ENCODE data around the gene C13orf42. TPM values are rescaled to one million over a fixed set of nuclear protein-coding genes. Genes with fewer than 3 reads are reported as not detected.
"Not testable (repeated sequence)": the region's sequence is repeated elsewhere in the genome, so short reads cannot be mapped to it uniquely, and the experiment has no call there.

C13orf42 gene
- total RNA-seq, 1 donor from 2014 or later = not detected

DNA sequence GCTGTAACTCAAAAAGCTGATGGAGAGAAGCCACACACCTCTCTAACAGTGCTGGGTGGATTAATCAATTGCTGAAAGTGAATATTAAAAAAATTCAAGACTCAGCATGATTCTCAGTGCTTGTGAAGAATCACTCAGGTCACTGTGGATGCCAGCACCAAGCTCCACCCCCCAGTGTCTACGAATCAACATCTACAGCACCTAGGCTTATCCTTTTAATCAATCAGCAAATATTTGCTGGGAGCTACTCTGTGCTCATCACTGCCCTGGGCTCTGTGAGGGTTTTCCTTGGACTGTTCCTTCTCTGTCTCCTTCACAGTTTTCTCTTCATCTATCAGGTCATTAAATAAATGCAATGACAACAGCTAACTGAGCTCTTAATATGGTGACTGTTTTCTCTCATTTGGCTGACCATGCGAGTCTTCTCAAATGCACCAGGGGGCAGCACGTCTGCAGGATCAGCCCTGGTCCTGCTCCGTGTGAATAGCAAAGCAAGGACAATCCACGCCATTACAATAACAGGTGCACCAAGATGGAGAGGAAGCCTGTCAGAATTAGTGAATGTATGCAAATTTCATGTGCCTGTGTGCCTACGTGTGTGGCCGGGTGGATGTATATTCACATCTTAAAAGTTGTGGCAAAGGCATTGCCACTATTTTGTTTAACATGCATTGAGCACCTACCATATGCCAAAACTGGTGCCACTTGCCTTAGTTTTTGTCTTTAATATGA, 14.6 kb upstream of the C13orf42 start:
- ATAC-seq (peak; percentile 67), DNase-seq (ENCODE audit: low spot score) (no peak)
- intact Hi-C loops (cut with DNase I) = no loop called here

DNA sequence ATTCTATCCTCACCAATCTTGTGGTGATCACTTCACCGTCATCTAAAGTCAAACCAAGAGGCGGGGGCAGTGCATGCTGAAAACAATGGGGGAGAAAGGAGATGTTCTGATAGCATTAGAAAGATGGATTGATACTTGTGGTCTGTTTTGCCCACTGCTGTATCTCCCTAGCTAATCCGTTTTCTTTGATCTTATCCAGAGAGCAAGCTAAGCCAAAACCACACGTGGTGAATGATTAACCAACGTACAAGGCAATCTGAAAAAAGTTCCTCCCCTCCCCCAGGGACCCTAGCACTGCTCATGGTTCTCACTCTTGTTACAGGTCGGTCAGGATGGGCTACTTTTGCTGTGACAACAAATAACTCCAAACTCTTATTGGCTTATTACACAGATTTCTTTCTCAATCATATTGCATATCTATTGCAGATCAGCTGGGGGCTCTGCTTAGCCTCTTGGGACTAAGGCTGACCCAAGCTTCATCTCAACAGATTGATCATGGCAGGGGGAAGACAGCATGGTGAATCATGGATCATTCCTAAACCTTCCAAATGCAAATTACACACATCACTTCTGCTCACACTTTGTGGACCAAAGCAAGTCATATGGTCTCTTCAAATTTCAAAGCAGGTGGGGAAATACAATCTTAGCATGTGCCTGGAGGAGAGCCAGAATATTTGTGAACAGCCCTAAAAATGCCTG, 11.9 kb upstream of the C13orf42 start:
- ATAC-seq = no peak
- no peak for DNase-seq (ENCODE audit: low spot score)
- intact Hi-C loops (cut with DNase I) = no loop called here

DNA sequence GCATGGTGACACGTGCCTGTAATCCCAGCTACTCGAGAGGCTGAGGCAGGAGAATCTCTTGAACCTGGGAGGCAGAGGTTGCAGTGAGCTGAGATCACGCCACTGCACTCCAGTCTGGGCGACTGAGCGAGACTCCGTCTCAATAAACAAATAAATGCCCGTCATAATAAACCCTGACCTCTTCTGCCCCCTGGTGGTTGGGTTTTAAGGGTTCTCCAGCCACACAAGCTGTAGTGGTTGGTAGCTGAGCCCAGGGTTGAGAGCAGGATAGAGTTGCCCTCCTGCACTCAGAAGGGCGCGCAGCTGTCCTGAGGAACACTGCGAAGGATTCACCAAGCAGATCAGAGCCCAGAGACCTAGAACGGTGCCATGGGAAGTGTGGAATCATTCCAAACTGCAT, 9.8 kb upstream of the C13orf42 start:
- ATAC-seq; DNase-seq (ENCODE audit: low spot score); intact Hi-C loops (cut with DNase I): not testable (repeated sequence)

DNA sequence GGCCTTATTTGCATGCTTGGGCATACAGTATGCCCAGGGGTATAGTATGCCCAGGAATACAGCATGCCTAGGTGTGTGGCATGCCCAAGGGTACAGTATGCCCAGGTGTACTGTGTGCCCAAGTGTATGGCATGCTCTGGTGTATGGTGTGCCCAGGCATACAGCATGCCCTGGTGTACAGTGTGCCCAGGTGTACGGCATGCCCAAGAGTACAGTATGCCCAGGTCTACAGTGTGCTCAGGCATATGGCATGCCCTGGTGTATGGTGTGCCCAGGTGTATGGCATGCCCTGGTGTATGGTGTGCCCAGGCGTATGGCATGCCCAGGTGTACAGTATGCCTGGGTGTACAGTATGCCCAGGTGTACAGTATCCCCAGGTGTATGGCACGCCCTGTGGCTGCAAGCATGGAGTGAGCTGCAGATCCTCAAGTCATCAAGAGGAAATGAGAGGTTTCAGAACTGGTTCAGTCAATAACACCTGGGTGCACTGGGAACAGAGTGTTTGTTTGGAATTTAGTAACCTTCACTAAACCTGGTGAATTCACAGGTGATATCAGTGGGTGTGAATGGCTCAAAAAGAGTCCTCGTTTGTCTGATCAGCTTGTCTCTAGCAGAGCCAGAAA, 7.8 kb upstream of the C13orf42 start:
- intact Hi-C loops (cut with DNase I) = no loop called here
- no peak for ATAC-seq
- DNase-seq (ENCODE audit: low spot score) = no peak

DNA sequence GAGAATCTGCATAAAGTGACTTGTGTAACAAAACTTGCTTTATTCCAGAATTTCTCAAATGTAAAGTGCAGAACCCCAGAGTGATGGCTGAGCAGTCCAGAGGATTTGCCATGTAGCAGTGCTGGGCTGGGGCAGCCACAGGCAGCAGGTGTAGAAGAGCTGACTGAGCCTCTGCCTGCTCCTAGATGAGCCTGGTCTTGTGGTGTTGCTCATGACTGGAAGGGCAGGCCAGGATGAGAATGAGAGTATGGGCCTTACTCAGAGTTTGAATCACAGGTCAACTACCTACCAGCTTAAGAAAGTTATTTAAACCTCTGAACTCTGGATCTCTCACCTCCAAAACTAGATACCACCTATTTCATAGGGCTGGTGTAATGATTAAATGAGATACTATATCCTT, 2.9 kb upstream of the C13orf42 start:
- intact Hi-C loops (cut with DNase I) = no loop called here
- ATAC-seq = no peak
- no peak for DNase-seq (ENCODE audit: low spot score)

DNA sequence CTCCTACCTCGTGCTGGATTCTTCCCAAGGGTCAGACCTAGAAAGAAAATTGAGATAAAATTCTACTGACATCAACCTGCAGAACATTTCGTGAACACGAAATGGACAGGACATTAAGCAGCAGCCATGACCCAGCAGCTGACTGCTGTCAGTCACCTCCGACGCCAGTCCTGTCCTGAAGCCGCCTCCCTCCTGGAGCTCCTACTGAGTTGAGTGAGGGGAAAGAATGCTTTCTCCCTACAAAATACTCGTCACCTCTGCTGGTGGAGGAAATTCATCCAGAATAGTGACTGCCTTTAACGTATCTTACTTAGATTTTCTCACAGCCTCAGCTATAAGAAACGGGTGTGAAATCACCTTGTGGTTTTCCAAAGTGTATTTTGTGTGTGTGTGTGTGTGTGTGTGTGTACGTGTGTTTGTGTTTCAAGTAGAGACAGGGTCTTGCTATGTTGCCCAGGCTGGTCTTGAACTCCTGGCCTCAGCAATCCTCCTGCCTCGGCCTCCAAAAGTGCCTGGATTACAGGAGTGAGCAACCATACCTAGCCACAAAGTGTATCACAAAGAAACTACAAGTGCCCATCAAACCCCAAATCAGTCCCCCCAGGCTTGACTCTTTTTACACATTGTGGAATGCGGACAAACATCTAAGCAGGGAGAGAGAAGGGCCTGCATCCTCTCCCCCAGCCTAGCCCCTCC, 2.3 kb upstream of the C13orf42 start:
- intact Hi-C loops (cut with DNase I) = no loop called here
- ATAC-seq (no peak), DNase-seq (ENCODE audit: low spot score) (no peak)

DNA sequence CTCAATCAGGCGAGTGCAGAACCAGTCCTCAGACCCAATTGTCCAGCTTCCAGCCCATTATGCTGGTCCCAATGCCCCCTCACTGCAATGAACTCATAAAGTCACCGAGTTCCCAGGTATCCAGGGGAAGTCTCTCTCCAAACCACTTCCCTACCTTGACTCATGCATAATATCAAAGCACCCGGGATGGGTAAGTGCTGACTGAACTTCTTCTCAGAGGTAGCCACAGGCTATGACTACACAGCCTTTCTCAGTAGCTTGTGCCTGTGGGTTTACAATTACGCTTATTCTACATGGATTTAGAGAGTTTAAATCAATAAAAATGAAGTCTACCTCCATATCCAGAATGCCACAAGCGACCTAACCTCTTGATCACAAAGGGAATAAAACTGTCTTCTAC, 1.7 kb upstream of the C13orf42 start:
- ATAC-seq = no peak
- no peak for DNase-seq (ENCODE audit: low spot score)
- intact Hi-C loops (cut with DNase I) = no loop called here

DNA sequence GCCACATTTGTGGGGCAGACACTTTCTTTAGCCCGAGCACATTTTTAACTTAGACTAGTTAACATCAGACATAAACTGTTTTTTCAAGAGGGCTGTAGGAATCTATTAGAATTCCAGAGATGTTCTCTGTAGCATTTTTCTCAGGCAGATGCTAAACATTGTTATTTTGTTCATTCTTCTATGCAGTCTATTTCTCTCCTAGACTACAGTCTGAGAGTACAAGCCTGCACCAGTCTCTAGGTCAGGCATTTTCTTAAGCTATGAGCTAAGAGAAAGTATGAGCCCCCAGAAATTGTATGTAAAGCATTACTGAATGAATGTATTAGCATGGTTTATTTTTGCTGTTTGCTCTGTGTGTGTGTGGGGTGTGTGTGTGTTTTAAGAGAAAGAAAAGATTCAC, 923 bp upstream of the C13orf42 start:
- intact Hi-C loops (cut with DNase I) = no loop called here
- DNase-seq (ENCODE audit: low spot score) (no peak), ATAC-seq (no peak)

DNA sequence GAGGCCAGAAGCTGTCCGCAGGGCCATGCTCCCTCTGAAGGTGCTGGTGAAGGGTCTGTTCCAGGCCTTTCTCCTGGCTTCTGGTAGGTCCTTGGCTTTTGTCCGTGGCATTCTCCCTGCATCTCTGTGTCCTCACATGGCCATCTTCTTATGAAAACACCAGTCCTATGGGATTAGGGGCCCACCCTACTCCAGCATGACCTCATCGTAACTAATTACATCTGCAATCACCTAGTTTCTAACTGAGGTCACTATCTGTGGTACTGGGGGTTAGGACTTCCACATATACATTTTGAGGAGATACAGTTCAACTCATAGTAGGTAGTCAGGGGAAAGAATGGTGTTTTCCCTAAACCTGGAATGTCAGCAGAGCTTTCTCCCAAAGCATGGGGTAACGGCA, 3.1 kb downstream of the C13orf42 start:
- DNase-seq (ENCODE audit: low spot score) (no peak), ATAC-seq (no peak)
- intact Hi-C loops (cut with DNase I) = no loop called here

DNA sequence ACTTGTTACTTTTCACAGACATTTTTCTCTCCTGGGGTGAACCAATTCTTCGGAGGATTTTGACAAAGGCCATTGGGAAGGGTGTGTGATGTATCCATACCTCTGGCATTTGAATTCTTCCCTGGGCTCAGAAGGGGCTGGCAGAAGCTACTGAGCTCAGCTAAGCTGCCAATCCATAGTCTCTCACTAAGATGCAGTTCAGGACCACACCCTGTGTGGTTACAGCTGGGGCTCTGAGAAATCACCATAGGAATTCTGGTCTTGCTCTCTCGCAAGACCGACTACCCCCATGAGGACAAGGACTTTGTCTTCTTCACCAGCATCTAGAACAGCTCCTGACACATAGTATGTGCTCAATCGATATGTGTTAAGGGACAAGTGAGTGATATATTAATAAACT, 6.0 kb downstream of the C13orf42 start:
- intact Hi-C loops (cut with DNase I) = no loop called here
- ATAC-seq = no peak
- DNase-seq (ENCODE audit: low spot score) = no peak

DNA sequence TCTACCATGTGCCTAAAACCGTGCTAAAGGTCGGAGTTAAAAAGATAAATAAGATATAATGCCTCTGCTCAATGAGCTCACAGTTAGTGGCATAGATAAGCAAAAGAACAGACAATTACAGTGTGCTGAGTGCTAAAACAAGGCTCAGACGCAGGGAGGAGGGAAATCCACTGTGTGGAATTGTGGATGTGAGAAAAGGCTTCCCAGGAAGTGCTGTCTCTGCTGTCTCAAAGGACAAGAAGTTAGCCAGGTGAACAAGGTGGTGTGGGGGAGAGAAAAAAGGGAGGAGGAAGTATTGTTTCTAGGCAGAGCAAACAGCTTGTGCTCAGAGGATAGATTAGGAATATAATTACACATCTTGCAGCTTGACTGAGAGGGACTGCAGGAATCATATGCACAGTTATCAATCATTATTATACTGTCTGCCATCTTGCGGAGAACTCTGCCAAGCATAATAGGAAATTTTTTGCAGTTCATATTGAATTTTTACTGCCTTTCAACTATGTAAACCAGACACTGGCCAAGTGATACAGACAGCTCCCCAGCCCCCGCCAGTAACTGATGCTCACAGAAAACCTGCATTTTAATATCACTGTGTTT, 9.3 kb downstream of the C13orf42 start:
- no peak for ATAC-seq
- intact Hi-C loops (cut with DNase I) = no loop called here
- no peak for DNase-seq (ENCODE audit: low spot score)

DNA sequence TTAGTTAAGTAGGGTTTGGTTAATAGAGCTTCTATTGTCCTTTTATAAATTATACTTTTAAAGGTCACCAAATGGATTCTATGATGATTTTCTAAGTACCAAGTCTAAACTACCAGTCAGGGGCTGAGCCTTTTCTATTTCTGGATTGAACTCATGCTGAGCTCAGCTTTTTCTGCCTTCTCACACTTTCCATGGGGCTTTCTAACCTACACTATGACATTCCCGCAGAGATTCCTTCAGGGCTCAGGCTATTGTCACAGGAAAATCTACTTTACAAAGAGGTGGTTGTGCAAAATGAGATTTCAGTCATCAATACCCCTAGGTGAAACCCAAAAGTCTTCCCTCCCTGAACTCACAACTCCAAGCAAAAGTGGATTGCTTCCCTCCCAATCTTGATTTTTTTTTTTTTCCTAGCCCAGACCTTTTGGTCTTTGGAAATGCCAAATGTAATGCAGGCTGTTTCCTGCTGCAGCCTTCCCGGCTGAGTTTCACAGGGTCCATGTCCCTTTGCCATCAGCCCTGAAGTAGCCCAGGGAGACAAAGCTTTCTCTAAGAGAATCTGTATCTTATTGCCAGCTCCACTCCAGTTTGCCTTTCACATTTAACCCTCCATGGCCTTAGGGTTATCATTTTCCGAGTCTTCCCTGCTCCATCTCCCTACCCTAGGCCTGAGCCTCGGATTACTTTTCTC, 13.6 kb downstream of the C13orf42 start:
- DNase-seq (ENCODE audit: low spot score) (no peak), ATAC-seq (no peak)
- intact Hi-C loops (cut with DNase I) = no loop called here

DNA sequence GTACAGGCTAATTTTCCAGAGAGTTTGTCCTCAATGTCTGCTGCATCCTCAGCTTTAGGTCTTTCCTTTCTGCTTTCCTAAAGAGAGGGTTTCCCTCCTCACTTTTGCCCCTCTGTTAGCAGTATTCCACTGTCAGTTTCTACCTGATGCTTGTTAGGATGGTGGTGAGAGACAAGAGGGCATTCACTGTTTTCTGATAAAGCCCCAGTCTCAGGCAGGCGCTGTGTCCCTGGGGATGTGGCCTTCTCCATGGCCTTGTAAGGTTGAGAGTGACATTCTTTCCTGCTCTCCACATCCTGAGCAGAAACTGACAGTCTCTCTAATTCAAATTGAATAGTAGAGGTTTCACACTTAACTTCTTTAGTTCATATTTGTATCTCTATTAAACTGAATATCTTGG, 14.9 kb downstream of the C13orf42 start:
- ATAC-seq (no peak), DNase-seq (ENCODE audit: low spot score) (no peak)
- intact Hi-C loops (cut with DNase I) = no loop called here

DNA sequence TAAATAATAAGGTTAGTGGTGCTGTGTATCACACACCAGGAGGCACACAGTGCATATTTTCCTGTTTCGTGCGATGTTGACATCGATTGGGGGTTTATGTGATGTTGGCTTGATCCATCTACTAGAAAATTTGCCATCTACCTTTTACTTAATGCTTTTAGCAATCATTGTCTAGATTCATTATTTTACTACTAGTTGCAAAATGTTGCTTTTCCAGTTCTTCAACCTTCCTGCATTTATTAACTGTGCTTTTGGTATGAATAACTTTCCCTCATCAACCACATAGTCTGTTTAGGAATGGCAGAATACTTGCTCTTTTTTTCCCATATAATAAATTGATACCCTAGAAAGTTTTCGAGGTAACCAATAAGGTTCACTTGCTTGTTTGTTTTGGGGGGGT, 17.5 kb downstream of the C13orf42 start:
- intact Hi-C loops (cut with DNase I) = no loop called here
- ATAC-seq = no peak
- no peak for DNase-seq (ENCODE audit: low spot score)

DNA sequence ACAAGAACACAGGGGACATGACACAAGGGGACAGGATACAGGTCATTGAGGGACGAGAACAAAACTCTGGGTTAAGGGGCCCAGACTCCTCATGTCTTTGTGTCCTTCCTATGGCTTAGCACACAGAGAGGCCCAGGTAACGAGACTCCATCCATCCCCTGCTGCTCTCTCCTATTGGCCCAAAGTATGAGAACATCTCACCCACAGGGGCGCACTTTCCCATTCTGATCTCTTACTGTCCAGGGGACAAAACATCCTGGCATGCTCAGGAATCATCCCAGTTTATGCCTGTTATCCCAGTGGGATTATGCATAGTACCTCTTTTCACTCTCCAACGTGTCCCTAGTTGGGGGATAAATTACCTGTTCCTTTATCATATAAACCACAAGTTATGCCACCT, 19.2 kb downstream of the C13orf42 start:
- intact Hi-C loops (cut with DNase I) = no loop called here
- DNase-seq (ENCODE audit: low spot score) = no peak
- ATAC-seq = no peak

DNA sequence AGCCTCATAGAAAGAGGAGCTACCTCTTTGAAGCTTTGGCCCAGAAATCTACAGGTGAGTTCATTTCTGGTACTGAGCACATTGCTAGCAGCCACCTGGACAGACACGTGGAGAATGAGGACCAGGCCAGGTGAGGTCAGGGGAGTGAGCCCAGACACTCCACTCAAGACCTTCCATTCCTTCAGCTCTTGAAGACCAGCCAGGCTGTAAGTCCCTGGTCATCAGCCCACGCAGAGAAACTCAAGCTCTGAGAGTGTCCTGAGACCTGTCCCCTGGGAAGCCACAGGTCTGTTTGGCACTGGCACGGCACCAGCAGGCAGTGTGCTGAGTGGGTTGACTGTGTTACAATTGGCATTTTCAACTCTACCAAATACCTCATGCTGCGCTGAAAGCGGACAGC, 27.4 kb downstream of the C13orf42 start:
- ATAC-seq (no peak), DNase-seq (ENCODE audit: low spot score) (no peak)
- intact Hi-C loops (cut with DNase I) = no loop called here

DNA sequence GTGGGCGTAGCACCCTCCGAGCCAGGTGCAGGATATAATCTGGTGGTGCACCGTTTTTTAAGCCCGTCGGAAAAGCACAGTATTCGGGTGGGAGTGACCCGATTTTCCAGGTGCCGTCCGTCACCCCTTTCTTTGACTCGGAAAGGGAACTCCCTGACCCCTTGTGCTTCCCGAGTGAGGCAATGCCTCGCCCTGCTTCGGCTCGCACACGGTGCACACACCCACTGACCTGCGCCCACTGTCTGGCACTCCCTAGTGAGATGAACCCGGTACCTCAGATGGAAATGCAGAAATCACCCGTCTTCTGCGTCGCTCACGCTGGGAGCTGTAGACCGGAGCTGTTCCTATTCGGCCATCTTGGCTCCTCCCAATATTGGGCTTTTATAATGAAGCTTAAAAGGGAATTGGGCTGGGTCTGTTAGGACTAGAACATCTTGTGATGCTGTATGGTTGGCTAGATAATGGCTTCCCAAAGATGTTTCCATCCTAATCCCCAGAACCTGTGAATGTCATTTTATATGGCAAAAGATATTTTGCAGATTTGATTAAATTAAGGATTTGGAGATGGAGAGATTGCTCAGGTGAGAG, 30.5 kb downstream of the C13orf42 start:
- intact Hi-C loops (cut with DNase I); DNase-seq (ENCODE audit: low spot score); ATAC-seq: not testable (repeated sequence)

DNA sequence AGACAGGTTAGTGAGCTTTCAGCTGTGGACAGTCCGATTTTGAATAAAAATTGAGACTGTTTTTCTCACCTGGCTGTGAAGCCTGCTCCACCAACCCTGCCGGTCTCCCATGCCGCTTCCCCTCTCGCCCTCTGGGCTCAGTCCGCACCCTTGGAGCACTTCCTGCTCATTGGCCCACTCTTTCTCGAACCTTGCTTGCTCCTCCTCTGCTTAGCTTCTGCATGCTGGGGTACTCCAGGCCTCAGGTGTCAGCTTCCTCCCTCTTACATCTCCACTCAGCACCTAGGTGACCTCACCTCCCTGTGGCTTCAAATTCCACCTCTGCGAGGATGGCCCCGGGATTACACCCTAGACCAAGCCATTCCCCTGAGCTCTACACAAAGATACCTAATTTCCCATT, 39.6 kb downstream of the C13orf42 start:
- DNase-seq (ENCODE audit: low spot score) = no peak
- intact Hi-C loops (cut with DNase I) = no loop called here
- no peak for ATAC-seq

Data from sciatic nerve (tissue), 2 donors.